Breast epithelium (tissue), 4 donors: ENCODE results near the gene SIGLEC6. TPM values are rescaled to one million over a fixed set of nuclear protein-coding genes. Genes with fewer than 3 reads are reported as not detected.

Source experiments
- DNase-seq, 2 donors: peaks; one replicate each; pipeline ENCODE4 v3.0.0-alpha.2; 2019; ENCODE audit warnings: low spot score in 2 of 2
- H3K27ac ChIP-seq, 2 donors: fragments of 200-600 bp; sonication (generic) in 1 of 2; one replicate each; pipeline ENCODE4 v1.5.1; 2016 to 2019; ENCODE audit warnings: mild to moderate bottlenecking in 1 of 2
- H3K27me3 ChIP-seq, 2 donors: fragments of 200-600 bp; sonication (generic) in 1 of 2; one replicate each; pipeline versions ENCODE4 v1.5.1 to v1.6.0; 2017 to 2019; ENCODE audit warnings: control low read depth in 1 of 2, mild to moderate bottlenecking in 1 of 2
- H3K36me3 ChIP-seq: fragments of 200-600 bp; one replicate; pipeline ENCODE4 v1.5.1; 2019
- H3K4me1 ChIP-seq, 2 donors: fragments of 200-600 bp; sonication (generic); one replicate each; pipeline ENCODE4 v1.5.1; 2016 to 2019; ENCODE audit warnings: control low read depth in 1 of 2
- H3K4me3 ChIP-seq, 3 donors: fragments of 200-600 bp; sonication (generic); 1 replicate in 2 of 3; 2 replicates in 1 of 3; pipeline ENCODE4 v1.5.1; 2016 to 2019; ENCODE audit warnings: mild to moderate bottlenecking in 3 of 3, moderate library complexity in 2 of 3
- H3K9me3 ChIP-seq, 2 donors: fragments of 200-600 bp; sonication (generic) in 1 of 2; one replicate each; pipeline ENCODE4 v1.5.1; 2016 to 2019; ENCODE audit warnings: control low read depth in 1 of 2
- POLR2A ChIP-seq: fragments of 450-650 bp; IDR thresholded peaks from one replicate; pipeline ENCODE4 v1.6.1; 2016; ENCODE audit warnings: antibody characterized with exemption, mild to moderate bottlenecking, moderate library complexity
- POLR2AphosphoS5 ChIP-seq, 3 donors: sonication (generic); formaldehyde crosslinking; IDR thresholded peaks; one replicate each; pipeline ENCODE4 v1.6.1; 2017; ENCODE audit warnings: antibody characterized with exemption in 3 of 3
- intact Hi-C: fragments of 100-400 bp; cut with DNase I; formaldehyde crosslinking; loops from one replicate; pipeline ENCODE4 v1.15.1; 2023; ENCODE audit warnings: low total_unique reads
- total RNA-seq, 3 donors: library from RNA; depleted of rRNA; stranded (reverse); fragments of >200 nt; gene quantifications; one replicate each; pipeline ENCODE4 v1.1.0, GENCODE V29; 2016
- TF ChIP-seq, protein P1 (sequence below), 3 donors: fragments of 450-650 bp; IDR thresholded peaks; one replicate each; pipeline ENCODE4 v1.5.1; 2016 to 2017; ENCODE audit warnings: antibody characterized with exemption in 3 of 3, mild to moderate bottlenecking in 3 of 3, moderate library complexity in 3 of 3

Gene SIGLEC6
- total RNA-seq, 3 donors from 2014 or later: 0.73 to 4.8 TPM; not detected in 1

- intact Hi-C loops: no loop called here
- peaks cover 0 to 29% of the 10 kb centered on the region in 2 donors for H3K27me3 ChIP-seq
Observed at GRCh38 chr19:51552608-51552995, 21.1 kb upstream of the SIGLEC6 start.

DNA sequence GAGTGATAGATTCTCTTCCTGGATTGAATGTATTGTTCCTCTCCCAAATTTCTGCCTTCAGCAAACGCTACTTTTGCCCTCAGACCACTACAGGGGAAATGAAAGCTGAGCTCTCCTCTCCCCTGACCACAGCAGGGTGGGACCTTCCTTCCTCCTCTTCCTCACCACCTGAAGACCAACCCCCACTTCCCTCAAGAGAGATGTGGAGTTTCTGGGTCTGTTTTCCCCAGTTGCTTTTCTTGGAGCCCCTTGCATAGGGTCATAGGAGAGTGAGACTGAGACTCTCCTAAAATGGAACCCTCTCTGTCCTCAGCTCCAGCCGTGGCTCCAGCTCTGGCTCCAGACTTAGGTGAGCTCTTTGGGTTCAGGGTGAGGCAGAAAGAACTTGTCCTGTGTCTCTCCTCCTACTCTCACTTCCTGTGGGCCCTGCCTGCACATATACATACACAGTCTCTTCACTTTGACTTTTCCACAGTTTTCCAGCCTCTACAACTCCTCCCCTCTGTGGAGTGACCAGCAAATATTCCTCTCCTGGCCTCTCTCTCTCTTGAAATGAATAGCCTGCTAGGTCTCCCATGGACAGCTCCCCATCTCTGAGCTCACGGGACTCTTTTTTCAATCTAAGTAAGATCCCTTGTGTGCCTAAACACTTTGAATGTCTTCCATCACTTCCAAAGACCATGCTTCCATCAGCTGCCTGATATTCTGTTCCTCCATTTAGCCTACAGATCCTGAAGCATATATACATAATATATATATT lies 20.4 kb upstream of the SIGLEC6 start:
- Histone ChIP-seq H3K4me1 (no peaks in the 10 kb centered on the region), H3K27ac (no peak overlapping the region), H3K9me3 (no peaks in the 10 kb centered on the region), H3K27me3 (peaks cover 0 to 31% of the 10 kb centered on the region in 2 donors), H3K36me3 (no peaks in the 10 kb centered on the region), H3K4me3 (no peak overlapping the region)
- DNase-seq: peak in 1 of 2 donors; percentile 17
- TF ChIP-seq POLR2A (no peak), POLR2AphosphoS5 (IDR thresholded peaks at IDR 0.05) (no peak)
- TF ChIP-seq, protein P1, sequence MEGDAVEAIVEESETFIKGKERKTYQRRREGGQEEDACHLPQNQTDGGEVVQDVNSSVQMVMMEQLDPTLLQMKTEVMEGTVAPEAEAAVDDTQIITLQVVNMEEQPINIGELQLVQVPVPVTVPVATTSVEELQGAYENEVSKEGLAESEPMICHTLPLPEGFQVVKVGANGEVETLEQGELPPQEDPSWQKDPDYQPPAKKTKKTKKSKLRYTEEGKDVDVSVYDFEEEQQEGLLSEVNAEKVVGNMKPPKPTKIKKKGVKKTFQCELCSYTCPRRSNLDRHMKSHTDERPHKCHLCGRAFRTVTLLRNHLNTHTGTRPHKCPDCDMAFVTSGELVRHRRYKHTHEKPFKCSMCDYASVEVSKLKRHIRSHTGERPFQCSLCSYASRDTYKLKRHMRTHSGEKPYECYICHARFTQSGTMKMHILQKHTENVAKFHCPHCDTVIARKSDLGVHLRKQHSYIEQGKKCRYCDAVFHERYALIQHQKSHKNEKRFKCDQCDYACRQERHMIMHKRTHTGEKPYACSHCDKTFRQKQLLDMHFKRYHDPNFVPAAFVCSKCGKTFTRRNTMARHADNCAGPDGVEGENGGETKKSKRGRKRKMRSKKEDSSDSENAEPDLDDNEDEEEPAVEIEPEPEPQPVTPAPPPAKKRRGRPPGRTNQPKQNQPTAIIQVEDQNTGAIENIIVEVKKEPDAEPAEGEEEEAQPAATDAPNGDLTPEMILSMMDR (IDR thresholded peaks at IDR 0.05): no peak
- intact Hi-C loops: no loop called here

More at GRCh38 chr19:51552608-51552995, 21.1 kb upstream of the SIGLEC6 start:
- TF ChIP-seq POLR2AphosphoS5 (IDR thresholded peaks at IDR 0.05) (no peak), POLR2A (no peak)
- TF ChIP-seq, protein P1 (IDR thresholded peaks at IDR 0.05): no peak
- no peaks in the 10 kb centered on the region for H3K36me3 ChIP-seq
- DNase-seq: no peak
- no peaks in the 10 kb centered on the region for H3K4me1 ChIP-seq
- H3K27ac ChIP-seq: no peak overlapping the region
- H3K4me3 ChIP-seq: no peak overlapping the region
- no peaks in the 10 kb centered on the region for H3K9me3 ChIP-seq

DNA sequence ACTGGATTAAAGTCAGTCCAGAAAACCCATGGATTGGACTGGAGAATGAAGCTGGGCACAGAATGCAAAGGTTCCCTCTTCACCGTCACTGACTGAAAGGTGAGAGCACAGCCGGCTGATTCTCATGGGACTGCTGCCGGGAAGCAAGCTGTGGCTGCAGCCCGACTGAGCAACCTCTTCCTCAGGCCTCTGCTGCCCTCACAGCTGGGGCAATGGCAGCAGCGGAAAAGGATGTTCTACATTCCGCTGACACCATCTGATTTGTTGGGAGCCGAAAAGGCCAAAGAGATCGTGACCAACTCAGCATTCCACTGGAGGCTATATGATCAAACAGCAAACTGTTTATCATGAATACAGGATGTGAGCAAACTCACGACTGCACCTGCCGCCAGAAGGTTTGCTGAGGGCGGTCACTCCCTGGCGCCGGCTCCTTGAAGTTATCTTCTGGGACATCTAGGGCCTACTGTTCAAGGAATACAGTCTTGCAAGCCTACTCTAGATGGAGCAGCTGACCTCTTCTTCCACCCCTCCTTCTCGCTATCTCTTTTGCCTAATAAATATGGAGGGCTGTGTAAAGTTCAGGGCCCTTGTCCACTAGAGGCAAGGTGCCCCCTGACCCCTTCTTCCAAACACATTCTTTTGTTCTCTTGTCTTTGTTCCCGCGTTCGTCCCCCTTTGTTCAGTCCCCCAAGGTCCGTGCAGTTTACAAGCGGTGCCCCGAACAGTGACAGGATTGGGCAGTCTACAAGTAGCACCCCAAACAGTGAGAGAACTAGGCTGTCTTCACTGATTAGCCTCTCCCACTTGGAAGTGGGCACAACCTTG lies 19.6 kb upstream of the SIGLEC6 start:
- intact Hi-C loops: no loop called here
- H3K27ac ChIP-seq: no peak overlapping the region
- TF ChIP-seq, protein P1 (IDR thresholded peaks at IDR 0.05): no peak
- TF ChIP-seq POLR2A (no peak), POLR2AphosphoS5 (IDR thresholded peaks at IDR 0.05) (no peak)
- no peaks in the 10 kb centered on the region for H3K36me3 ChIP-seq
- no peak for DNase-seq
- no peak overlapping the region for H3K4me3 ChIP-seq
- no peaks in the 10 kb centered on the region for H3K9me3 ChIP-seq
- no peaks in the 10 kb centered on the region for H3K4me1 ChIP-seq
- H3K27me3 ChIP-seq: peaks cover 0 to 29% of the 10 kb centered on the region in 2 donors

DNA sequence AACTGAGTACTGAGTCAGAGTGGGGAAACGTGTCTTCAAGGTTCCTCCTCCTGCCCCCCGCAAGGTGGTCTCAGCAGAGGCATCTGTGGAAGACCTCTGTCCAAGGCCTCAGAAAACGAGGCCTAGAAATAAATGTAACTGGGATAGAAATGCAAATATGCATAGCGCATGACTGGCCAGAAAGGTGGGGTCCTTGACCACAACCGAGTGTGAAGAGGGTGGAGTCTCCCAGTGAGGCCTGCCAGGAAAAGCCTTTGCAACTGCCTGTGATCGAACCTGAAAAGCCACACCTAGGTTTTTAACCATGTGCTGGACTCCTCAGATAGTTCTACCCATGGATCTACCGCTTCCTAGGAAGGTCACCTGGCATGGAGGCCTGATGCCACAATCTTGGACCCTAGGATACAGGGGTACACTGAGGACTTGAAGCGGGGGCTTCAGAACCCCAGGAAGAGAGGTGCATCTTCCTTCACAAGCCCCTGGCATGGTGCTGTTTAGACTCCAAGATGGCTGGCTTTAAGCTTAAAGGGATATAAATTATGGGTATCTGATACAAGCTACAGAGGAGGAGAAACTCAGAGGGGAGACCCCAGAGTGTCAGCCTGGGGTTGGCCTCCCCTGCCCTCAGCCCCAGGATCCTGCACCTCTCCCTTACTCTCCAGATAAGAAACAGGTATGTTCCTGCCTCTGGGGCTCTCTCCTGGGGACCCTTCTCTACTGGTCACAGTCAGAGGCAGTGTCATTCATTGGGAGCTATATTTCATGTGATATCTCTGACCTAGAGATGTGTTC lies 18.3 kb upstream of the SIGLEC6 start:
- Histone ChIP-seq H3K9me3 (no peaks in the 10 kb centered on the region), H3K4me3 (no peak overlapping the region), H3K4me1 (no peaks in the 10 kb centered on the region), H3K27ac (no peak overlapping the region), H3K27me3 (peaks cover 0 to 38% of the 10 kb centered on the region in 2 donors), H3K36me3 (no peaks in the 10 kb centered on the region)
- TF ChIP-seq, protein P1 (IDR thresholded peaks at IDR 0.05): no peak
- TF ChIP-seq POLR2A (no peak), POLR2AphosphoS5 (IDR thresholded peaks at IDR 0.05) (no peak)
- no peak for DNase-seq
- intact Hi-C loops: no loop called here
